Amygdala (tissue), 56 donors: Measurements from ENCODE around the gene SREBF2.
A peak's percentile ranks its signal among the peaks of the same experiment; 100 is the strongest.

Source experiments
- DNase-seq, 56 donors: peaks; one replicate each; lab custom pipeline; 2025; lab: John Stamatoyannopoulos, UW

Gene SREBF2

GRCh38 chr22:41917375-41917902, 84.5 kb downstream of the SREBF2 start:
- DNase-seq: no peak

GRCh38 chr22:41917903-41918791, 85.2 kb downstream of the SREBF2 start:
- DNase-seq: peak in 8 of 56 donors; percentile 12 to 38 (median 24)

- peak in 17 of 56 donors; percentile 9 to 62 (median 31) for DNase-seq
Observed at GRCh38 chr22:41919357-41920224, 86.7 kb downstream of the SREBF2 start.

DNA sequence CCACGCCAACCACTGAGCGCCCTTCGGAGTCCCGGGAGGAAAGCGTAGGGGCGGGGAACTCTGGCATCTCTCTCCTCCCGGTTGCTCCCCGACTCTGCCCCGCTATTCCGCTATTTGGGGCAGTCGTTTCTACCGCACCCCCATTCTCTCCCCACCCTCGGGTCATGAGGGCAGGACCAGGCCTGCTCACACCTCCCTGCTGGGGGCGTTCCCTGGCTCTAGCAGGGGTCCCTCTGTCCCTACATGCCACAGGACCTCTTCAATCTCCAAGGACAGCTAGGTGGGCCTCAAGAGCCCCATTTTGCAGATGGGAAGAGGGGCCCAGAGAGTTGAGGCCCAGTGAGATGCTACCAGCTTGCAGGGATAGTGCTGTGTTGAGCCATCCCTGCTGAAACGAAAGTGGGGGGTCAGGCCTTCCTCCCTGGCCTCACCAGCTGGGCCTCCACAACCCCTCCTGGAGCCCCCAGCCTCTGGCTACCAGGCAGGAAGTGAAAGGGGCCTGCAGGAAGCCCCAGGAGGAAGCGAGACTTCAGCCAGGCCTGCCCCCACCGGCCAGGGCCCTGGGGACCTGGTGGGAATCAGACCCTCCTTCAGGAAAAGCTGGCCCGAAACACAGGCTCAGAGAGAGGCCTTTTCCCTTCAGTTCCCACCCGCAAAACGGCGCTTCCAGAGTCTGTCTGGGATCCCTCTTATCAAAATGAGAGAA, 87.5 kb downstream of the SREBF2 start:
- DNase-seq: peak in 19 of 56 donors; percentile 9 to 59 (median 27)

DNA sequence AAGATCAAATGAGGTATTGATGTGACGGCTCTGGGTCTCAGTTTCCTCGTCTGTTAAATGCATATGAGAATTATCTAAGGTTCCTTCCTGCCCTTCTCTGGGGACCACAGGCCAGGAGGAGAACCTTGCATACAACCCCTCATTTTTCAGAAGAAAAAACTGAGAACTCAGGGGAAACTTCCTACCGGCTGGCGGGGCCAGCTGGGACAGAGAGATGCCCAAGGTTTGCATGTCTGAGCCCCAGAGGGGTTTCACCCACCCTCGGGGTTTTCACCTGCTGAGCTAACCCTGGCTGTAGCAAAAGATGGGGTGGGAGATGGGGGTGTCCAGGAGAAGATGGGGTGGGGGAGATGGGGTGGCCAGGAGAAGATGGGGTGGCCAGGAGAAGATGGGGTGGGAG, 89.4 kb downstream of the SREBF2 start:
- no peak for DNase-seq

GRCh38 chr22:41922940-41923594, 90.2 kb downstream of the SREBF2 start:
- DNase-seq: no peak

GRCh38 chr22:41923595-41924276, 90.8 kb downstream of the SREBF2 start:
- no peak for DNase-seq

DNA sequence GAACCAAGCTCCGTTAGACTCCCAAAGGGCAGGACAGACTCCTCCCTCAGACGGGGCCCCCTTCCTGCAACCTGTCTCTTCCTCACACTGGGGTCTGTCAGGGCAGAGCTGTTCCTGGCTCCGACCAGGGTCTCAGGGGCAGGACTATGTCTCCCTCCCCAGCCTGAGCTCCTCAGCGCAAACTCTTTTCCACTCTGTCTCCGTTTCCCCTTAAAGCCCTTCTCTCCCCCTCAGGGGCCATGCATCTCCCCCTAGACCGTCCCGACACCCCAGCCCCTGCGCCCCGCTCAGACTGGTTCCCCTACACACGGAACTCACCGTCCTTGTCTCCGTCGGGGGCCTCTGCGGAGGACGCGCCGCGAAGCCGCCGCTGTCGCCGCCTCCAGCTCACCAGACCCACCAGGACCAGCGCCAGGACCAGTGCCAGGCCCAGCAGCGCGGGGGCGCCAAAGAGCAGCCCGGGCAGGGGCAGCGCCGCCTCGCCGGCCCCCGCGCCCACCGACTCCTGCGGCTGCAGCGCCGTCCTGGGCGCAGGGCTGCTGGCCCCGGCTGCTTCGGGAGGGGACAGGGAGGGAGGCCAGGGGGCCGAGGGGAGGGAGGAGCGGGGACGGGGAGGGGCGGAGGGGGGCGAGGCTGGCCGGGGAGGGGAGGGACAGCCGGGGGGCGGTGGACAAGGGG, 93.0 kb downstream of the SREBF2 start:
- DNase-seq: peak in 14 of 56 donors; percentile 10 to 58 (median 36)

DNA sequence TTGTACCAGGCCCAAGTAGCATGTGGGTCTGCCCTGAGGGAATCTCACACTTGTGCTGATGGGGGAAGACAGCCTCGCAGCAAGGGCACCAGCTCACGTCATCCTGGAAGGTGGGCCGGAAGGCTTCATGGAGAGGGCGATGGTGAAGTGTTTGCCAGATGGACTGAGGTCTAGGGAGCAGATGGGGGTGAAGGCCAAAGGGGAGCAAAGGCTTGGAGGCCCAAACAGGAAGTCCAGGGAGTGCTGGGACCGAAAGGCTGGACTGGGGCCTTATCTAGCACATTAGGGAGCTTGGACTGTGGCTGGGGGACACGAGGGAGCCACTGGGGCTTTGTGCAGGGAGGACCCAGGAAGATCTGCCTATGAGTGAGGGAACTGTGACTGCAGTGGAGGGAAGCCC, 94.9 kb downstream of the SREBF2 start:
- no peak for DNase-seq

DNA sequence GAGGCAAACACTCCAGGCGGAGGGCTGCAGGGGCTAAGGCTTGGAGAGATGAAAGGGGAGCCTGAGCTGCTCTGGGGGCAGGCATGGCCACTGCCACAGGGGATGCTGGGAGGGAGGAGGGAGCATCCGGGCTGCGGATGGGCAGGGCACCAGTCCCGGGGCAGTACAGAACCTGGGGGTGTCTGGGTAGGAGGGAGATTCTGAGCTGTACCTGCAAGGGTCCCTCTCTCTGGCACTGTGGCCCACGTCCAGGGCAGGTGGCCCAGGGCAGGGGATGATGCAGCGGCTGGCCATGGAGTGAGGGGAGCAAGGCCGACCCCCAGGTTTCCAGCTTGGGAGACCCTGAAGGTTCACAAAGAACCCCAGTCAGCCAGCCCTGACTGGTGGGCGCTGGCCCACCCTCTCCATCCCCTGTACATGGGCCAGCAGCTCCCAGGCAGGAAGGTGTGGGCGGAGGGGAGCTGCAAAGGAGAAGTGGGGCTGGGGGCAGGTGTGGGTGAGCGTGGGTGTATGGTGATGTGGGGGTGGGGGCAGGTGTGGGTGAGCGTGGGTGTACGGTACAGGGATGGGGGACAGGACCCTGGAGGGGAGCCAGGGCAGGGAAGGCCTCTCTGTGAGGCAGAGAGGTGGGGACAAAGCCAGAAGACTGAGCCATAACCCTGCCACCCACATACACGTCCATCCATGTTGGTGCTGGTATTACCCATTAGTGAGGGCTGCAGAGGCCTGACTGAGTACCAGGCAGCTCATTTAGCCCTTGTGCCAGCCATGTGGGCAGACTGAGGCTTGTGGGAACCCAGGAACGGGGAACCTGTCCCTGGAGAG, 95.9 kb downstream of the SREBF2 start:
- DNase-seq: no peak

DNA sequence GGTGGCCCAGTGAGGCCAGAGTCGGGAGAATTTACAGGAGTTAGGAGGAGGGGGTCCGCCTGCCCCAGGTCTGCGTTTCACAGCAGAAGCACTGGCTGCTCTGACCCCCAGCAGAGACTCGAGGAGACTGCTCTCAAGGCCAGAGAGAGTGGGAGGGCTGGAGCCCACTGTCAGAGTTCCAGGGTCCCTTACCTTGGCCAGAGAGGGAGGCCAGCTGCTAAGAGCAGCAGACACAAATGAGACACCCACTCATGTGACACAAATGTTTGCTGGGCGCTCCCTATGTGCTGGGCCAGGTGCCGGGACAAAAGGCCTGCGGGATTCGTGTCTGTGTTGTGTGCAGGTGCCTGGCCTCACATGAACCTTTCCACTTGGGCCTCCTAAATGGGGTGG, 96.5 kb downstream of the SREBF2 start:
- DNase-seq: no peak

DNA sequence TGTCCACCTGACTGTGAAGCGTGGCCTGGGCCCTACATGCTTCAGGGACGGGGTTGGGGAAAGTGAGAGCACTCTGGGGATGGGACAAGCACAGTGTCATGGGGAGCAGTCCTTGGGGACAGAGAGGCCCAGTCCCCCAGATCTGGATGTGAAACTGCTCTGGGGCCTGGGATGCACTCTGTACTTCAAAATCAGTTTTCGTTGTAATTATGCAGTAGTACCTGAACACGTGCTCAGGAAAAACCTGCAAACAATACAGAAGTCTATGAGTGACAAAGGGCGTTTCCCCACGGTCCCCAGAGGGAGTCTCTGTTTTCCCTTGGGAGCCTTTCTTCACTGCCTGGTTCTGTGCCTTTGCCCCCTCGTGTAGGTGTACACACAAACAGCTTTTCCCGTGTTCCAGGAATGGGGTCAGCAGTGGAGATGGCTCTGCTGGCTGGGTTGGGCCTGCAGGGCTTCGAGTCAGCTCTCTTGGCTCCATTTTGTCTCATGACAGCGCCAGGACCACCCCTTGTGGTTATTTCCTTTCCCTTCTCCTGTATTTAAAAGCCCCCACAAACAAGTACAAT, 98.9 kb downstream of the SREBF2 start:
- no peak for DNase-seq

GRCh38 chr22:41932353-41932752, 99.4 kb downstream of the SREBF2 start:
- no peak for DNase-seq

DNA sequence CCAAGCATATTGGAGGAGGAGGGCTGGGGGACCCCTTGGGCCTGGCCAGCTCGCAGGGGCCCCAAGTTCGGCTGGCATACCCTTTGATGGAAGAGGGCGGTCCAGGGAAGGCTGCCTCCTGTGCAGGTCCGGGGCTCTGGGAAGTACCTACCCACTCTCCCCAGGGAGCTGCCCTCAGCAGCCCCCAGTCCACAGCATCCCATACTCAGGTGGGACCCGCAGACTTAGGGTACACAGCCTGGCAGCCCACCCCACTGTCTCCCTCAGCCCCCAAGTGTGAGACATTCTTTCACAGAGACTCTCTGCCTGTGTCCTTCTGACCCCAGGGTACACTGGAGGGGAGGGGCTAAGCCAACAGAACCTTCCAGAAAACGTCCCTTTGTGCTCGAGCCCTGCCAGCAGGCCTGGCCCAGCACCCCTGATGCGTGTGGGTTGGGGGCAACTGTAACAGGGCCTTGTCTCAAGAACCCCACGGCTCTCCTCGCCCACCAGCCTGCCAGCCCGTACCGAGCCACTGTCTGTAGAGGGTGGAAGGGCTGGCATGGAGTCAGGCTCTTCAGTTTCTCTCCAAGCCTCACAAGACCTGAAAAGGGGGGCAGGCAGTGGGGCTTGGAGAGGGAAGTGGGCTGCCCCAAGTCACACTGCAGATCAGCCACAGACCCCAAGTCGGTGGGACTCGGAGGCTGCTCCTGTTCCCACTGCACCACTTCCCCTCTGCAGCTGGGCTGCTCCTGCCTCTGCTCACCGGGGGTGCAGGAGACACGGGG, 100.7 kb downstream of the SREBF2 start:
- no peak for DNase-seq

DNA sequence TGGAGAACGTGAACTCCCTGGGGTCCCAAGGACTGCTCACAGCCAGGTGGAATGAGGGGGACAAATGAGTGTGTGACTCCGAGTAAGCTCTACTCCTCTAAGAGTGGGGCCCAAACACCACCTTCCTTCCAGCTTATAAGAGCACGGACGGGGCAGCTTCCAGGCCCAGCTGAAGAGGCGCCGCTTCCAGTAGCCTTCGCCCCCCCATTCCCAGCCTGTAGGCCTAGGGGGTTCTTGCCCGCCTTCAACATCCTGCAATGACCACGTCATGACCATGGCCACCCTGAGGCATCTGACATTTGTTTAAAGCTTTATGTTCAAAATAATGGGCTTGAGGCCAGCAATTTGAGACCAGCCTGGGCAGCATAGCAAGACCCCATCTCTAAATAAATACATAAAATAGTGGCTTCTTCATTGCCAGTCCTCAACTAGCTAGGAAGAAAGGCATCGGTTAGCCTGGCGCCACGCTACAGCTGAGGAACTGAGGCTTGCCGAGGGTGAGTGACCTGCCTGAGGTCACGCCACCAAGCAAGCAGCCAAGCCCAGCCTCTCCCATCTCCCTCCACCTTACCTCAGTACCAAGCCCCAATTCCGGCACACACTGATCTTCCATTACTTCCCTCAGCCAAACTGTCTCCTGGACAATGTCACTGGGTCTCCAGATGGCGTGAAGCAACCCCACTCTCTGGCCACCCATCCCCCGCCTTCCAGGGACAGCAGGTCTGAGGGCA, 101.5 kb downstream of the SREBF2 start:
- no peak for DNase-seq

GRCh38 chr22:41935015-41935351, 102.1 kb downstream of the SREBF2 start:
- peak in 11 of 56 donors; percentile 11 to 57 (median 29) for DNase-seq
